ENCODE results near the gene PCP4L1.
"Not testable (repeated sequence)": the region's sequence is repeated elsewhere in the genome, so short reads cannot be mapped to it uniquely, and the experiment has no call there.

PCP4L1 gene
- 0 reads per million in 2 donors for total RNA-seq

DNA sequence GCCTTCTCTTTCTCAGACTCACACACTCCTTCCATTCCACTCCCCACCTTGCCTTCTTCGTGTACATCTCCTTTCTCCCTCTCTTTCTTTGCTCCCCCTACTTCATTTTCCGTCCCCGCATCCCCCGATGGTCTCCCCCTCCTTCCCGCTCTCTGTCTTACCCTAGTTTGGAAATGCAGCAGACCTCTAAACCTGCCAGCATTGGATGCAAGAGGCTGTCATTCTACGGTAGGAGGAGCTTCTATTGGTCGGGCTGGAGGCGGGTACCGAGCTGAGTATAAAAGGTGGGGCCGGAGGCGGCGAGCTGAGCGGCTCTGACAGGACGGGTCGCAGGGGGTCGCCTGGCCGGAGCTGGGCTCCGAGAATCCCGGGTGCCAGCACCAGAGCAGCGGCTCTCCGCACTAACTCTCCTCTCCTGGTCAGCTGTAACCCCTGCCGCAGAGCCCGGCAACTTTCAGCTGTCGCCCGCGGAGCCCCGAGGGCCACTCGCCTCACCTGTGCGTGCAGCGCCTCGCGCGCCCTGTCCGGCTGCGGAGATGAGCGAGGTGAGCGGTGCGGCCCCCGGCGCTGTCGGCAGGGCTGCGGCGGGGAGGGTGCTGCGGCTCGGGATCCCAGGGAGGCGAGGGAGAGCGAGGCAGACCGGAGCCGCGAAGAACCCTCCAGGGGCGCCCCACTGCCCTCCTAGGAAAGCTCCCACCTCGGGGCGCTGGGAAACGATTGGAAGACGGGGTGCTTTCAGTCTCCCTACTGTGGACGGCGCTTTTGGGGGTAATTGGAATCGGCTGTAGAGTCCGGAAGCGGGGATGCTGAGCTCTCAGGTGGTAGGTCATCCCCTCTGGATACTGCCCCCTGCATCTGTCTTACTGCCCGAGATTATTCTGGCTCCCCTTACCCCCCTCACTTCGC lies at the start of gene PCP4L1:
Gene PCP4L1, plus strand, starts transcription at position 307 of the 906 bp plus-strand sequence. Its CDS starts 230 bp downstream, at position 537.
- peak in 4 of 5 experiments; percentile 5 to 41 (median 9) for DNase-seq

DNA sequence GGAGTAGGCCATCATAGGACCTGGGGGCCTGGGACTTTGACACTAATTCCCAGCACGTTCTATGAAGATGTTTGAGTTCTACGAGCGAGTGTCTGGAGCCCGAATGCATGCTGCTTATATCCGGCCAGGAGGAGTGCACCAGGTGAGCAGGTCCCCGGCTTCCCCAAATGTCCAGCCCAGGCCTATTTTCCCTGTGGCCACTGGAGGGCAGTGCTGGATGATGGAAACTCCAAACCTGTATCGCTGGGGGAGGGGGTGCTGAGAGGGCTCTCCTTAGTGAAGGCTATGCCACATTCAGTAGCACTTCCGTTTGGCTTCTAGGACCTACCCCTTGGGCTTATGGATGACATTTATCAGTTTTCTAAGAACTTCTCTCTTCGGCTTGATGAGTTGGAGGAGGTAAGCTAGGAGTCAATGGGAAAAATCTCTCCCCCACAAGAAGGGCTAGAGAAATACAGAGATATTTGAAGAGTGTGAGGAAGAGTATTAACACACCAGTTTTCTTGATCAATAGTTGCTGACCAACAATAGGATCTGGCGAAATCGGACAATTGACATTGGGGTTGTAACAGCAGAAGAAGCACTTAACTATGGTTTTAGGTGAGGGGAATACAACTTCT lies 48.6 kb upstream of the PCP4L1 start:
- peak; percentile 21 to 71 (median 49) for DNase-seq

DNA sequence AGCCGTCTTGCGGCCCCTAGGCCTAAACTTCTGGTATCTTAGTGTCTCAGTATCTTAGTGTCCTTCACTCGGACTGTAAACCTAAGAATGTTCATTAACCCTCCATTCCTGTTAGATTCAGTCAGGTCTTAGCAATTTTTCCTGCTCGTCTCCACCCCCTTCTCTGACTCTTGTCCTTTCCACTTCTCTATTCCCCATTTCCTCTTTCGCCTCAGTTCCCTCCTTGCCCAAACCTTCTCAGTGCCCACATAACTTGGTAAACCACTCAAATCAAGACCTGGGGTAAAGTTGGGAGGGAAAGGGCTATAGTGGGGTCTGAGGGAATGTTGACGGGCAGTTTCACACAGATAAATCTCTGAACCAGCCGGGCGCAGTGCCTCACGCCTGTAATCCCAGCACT lies 44.2 kb upstream of the PCP4L1 start:
- no peak for DNase-seq

DNA sequence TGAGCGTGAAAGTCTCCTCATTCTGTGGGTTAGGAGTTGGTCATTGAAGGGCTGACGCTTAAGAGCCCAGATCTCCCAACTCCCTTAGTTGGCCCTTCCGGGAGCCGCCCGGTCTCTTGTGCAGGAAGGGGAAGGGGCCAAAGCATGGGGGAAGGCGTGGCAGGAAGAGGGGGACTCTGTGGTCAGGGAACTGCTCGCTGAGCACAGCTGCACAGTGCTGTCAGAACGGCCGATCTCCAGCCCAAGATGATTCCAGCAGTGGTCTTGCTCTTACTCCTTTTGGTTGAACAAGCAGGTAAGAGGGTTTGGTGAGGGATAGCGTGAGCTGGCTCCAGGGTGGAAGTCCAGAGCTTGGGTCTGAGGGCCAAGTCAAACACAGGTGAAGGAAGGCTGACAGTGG lies 43.5 kb upstream of the PCP4L1 start, which contains the start of gene FCER1G:
Gene FCER1G, plus strand, starts transcription at position 220 of the 400 bp plus-strand sequence. Its CDS starts 27 bp downstream, at position 247.
- DNase-seq: no peak

DNA sequence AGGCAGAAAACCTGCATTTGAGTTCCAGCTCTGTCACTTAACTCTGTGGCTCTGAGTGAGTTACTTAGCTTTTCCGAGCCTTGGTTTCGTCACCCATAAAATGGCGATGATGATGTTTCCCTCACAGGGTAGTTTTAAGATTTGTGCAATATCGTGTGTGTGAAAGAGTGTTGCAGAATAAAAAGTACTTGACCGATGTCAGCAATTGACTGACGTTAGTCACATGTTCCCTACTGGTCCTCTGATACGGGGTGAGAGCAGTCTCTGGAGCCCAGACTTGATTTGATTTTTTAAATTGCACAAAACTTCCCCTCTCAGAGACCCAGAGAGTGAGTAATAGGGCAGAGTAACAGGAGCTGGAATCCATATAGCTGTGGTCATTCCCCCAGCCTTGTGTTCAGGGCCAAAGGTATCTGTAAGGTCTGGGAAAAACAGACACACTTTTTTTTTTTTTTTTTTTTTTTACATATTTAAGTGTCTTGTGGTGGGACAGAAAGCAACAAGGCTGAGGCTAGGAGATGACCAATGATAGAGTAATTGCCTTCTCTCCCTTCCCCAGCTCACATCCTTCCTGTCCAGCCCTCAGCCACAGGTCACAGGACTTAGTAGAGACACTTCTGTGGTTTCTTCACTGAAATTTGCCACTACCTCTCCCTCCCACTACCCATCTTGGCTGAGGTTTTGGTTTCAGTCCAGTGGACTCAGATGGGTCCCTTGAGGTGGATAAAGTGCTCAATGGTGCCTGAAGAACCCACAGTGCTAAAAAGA lies 41.4 kb upstream of the PCP4L1 start:
- DNase-seq: no peak

DNA sequence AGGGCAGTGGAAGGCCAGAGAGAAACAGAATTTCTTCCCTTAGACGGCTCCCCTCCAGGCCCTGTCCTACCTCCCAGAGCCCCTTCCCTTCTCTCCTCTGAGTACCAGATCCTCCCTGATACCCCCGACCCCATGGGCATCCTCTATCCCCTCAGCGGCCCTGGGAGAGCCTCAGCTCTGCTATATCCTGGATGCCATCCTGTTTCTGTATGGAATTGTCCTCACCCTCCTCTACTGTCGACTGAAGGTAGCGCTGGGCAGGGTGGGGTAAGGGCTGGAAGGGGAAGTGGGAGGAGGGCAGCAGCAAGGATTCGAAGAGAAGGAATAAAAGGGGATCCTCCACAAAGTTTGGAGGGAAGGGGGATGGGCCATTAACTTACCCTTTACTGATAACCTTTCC lies 40.7 kb upstream of the PCP4L1 start:
- no peak for DNase-seq

DNA sequence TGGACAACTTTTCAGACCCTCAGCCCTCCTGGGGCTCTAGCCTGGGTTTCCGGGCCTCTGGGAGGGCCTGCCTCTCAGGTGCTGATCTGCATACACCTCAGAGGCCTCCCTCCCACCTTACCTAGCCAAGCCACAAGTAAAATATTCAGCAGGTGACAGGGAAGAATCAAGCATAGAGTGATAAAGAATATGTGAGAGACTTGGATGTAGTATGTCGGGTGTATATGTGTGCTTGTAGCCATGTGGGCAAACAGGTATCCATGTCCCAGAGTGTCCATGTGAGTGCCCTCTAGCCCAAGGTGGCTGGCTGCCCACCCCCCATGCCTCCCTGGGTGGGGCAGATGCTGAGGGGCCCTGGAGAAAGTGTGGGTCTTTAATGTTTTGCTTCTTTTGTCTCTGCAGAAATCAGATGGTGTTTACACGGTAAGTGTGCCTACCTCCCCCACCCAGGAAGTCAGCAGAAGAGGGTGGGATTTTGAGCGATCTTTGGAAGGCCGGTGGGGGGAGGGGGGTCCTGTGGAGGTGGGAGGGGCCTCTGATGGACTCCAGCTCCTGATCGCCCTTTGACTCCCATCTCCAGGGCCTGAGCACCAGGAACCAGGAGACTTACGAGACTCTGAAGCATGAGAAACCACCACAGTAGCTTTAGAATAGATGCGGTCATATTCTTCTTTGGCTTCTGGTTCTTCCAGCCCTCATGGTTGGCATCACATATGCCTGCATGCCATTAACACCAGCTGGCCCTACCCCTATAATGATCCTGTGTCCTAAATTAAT lies 40.1 kb upstream of the PCP4L1 start:
- DNase-seq: no peak

DNA sequence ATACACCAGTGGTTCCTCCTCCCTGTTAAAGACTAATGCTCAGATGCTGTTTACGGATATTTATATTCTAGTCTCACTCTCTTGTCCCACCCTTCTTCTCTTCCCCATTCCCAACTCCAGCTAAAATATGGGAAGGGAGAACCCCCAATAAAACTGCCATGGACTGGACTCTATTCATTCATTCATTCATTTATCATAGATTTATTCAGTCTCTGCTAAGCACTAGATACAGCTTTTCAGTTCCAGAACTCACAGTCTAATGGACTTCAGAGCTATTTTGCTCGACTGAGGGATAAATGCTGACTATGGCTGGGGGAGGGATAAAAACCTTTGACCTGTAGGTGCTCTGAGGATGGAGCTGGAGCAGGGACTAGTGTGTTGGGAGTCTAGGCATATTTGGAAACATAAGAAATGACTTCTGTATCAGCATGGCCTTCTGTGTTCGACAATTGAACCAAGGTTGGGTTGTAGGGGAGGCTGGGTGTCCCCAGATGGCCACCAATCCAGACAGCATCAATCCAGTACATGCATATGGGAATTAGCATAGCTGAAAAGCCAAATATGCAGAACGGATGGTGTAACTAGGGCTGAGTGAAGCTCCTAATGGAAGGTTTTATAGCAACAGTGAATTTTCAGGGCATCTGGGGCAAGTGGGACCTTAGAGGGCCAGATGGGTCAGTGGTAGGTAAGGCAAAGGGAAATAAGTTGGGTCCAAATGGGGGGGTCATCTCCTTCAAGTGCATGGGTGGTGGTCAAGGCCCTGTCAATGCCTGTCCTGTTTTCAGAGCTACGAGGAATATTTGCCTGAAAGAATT lies 39.3 kb upstream of the PCP4L1 start:
- DNase-seq: no peak

DNA sequence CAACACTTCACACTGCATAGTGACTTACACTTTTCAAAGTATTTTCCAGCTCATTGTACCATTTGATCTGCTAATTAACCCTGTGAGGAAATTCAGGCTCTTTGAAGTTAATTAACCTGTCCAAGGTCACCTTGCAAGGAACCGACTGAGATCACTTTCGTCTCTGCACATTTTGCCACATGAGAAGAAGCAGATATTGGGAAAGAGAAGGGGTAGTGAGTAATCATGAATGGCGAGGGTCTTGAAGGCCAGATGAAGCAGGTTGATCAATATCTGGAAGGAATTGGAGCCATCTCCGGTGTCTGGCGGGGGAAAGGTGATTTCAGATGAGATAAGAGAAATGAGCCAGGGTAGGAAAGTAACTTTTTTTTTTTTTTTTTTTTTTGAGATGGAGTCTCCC lies 38.5 kb upstream of the PCP4L1 start:
- no peak for DNase-seq

DNA sequence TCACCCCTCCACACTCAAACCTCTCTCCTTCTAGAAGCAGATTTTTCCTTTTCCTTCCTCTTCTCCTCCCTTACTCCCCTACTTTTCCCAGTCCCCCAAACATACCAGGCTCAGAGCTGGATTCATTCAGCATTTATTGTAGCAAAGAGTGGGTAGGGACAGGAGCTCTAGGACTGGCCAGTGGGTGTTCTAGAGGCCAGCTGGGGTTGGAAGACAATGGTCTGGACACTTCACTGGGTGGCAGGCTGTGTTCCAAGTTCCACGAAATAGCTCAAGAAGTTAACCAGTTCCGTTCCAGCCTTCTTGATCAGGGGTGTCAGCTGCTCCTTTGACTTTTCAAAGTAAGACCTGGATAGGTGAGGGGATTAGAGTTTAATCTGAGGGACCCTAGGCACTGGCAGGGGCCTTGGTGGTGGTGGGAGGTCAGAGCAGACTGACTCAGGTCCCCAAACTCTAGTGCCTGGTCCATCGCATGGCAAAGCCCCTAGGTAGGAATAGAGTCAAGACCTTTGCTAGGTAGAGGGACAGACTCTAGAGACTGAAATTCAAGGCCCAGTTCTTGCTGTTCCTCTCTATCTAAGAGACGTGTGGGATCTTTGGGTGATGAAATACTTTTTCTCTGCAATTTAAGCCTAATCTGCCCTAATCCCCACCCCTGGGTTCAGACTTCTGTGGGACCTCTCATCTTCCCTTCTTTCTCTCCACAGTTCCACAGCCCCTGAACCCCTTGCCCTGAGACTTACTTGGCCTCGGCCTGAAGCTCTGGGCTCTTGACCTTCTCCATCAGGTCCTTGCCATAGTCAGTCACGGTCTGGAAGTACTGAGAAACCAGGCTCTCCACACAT lies 36.1 kb upstream of the PCP4L1 start:
- no peak for DNase-seq

DNA sequence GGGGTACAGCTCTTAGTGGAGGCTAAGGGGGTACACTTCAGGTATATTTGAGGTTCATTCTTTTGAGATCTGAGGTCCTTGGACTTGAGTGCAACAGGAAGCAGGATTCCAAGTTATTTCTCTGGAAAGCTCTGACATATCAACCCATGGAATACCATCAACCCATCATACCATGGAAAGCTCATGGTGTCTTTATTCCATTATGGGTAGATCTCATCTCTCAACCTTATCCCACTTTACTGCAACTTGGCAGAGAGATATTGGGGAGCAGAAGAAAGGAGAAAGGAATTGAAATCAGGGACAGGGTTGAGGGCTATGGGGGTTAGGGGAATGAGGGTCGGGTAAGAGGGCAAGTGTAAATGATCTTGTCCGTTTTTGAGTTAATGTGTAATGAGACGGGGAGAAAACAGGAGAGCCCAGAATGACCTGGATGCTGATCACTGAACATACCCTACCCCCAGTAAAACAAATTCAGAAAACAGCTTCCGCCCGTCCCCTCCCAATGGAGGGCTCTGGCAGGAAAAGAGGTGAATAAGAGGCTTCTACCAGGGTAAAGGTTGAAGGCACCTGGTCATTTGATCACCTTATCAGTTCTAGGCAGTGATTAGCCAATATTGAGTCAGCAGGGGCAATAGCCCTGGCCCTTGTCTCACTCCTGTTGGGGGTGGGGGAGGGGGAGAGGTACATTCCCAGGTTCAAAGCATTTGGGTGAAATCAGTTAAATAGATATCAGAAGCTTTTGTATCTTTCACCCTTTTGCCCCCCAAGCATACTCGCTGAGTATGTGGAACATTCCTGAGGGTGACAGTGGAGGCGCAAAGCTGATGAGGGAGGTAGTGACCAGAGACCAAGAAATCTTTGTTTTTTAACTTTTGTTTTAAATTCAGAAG lies 34.5 kb upstream of the PCP4L1 start:
- no peak for DNase-seq

DNA sequence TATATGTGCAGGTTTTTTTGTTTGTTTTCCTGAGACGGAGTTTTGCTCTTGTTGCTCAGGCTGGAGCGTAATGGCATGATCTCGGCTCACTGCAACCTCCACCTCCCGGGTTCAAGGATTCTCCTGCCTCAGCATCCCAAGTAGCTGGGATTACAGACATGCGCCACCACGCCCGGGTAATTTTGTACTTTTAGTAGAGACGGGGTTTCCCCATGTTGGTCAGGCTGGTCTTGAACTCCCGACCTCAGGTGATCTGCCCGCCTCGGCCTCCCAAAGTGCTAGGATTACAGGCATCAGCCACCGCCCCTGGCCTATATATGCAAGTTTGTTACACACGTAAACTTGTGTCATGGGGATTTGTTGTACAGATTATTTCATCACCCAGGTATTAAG lies 33.9 kb upstream of the PCP4L1 start:
- DNase-seq: not testable (repeated sequence)

DNA sequence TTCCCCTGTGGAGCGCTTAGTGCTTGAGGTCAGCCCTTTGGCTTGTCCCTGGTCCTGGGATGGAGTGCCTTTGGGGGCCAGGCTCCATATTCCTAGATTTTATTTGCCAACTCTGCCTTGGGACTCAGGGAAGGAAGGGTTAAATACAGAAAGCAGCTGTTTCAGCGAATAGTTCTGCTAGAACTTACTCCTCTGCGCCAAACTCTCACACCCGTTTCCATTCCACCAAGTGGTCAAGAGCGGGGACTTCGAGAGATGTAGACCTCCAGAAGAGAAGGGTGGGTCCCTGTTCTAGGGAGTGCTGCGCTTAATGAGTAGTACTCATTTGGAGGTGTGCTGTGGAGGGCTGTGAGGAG lies 33.4 kb upstream of the PCP4L1 start:
- DNase-seq: no peak

DNA sequence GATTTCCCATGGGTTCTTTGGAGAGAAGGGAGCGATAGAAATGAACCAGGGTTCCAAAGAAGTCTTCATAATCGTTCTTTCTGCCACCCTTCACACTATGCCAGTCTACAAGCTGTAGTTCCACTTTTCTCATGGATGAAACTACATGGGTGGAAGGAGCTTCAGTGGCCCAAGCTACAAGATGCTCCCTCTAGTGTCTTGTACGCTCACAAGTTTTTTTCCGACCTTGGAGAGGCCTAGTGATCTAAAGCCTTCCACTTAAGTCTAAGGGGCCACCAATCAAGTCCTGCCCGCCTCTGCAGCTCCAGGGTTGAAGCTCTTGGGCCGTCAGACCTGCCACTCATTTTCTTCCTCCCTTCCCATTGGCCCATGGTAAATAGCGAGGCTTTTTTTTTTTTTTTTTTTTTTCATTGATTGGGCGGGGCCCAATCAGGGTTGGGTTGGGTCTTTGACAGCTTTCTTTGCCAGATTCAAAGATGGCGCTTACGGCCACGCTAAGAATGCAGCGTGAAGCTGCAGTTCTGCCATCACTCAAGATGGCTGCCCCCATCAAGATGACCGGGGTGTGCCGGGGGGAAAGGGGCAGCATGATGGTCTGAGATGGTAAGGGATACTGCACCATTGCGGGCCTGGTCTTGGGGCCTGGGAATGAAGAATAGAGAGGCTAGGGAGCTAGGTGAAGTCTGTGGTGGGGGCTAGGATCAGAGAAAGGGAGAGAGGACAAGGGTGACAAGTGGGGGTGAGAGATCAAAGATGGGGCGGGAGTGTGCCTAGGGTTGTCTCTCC lies 32.8 kb upstream of the PCP4L1 start, which contains the start of gene TOMM40L:
Gene TOMM40L, plus strand, starts transcription at position 527 of the 786 bp plus-strand sequence. CDS start 430 bp downstream, outside the sequence.
- DNase-seq: peak; percentile 62 to 100 (median 81)

DNA sequence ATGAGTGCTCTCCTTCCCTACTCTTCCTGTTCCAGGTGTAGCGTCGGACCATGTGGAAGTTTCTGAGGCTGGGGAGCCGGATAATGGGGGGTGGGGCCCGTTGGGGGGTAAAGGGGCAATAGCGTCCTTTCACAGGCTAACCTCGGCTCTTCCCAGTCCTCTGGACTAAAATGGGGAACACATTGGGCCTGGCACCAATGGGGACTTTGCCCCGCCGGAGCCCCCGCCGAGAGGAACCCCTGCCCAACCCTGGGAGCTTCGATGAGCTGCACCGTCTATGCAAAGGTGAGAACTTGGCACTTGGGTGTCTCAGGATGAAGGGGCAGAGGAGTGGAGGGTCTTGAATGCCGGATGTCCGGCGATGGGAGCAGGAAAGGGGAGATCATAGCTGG lies 32.2 kb upstream of the PCP4L1 start:
- DNase-seq: no peak

DNA sequence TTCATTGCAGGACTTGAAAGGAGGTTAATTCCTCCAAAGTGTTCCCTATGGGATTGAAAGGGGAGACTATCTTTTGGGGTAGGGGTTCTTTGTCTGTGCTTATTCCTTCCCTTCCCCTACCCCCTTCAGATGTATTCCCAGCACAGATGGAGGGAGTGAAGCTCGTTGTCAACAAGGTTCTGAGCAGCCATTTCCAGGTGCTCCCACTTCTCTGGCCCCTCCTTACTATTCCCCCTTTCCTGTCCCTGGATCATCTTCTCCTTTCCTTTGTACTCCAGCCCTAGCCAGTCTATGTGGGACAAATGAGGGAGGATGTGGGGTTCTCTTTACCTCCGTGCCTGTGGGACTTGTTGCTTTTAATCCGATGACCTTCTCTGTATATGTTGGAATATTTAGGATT lies 31.8 kb upstream of the PCP4L1 start:
- DNase-seq: no peak

DNA sequence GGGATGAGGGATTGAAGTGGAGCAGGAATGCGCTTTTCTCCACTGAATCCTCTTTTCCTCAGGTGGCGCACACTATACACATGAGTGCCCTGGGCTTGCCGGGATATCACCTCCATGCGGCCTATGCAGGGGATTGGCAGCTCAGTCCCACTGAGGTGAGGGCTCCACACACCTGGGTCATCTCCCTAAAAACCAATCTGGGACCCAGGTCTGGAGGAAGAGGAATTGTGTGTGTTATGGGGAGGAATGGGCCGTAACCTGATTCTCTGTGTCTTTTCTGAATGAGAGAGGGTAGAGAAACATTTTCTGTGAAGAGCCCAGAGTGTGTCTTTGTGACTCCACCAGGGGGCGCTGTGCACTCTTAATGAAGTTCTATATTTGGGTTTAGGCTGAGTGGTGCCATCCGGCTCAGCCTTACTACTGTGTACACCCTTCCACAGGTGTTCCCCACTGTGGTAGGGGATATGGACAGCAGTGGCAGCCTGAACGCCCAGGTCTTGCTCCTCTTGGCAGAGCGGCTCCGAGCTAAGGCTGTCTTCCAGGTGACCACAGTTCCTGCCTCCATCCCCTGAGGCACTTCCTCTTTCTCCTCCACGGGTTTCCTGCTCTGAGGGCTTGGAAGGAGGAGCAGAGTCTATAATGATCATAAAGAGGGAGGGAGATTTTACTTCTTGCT lies 31.2 kb upstream of the PCP4L1 start:
- peak; percentile 63 to 85 (median 81) for DNase-seq

DNA sequence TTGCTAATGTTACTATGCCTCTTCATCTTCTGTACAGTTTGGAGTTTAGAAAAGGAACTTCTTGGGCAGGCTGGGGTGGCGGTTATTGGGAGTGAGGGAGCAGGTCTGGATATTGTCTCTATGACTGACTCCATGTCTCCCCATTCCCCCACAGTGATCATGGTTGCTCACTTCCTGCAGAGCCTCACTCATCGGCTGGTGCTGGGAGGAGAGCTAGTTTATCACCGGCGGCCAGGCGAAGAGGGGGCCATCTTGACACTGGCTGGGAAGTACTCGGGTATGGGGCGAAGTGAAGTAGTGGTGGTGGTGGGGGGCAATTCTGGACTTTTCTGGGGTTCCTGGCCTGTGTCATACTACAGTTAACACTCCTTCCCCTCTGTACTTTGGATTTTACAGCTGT lies 30.5 kb upstream of the PCP4L1 start:
- DNase-seq: no peak
